ENCODE measurements around the gene MYO10.

DNA sequence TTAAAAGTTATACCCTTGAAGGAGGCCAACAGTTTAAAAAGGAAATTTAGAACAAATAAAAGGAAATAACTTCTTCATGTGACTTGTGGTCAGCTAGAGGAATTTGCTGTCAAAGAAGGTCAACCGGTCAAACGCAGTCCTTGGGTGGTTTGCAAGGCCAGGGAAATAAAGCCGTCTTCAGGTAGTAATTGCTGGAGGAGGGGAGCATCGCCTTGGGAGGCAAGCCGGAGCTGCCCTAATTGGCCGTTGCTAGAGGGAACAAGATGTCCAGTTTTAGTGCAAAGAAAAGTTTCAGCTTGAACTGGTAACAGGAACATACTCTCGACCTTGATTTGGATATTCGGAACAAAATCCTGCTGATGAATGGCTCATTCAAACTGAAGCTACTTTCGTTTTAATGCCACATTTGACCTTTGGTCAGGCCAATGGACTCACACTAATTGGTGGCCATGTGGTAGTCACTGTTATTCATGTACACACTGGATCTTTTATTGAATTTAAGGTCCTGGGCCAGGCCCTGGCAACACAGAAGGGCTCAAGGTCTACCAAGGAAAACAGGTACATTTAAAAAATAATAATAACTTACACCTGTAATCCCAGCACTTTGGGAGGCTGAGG lies 47.0 kb upstream of the MYO10 start:
- no peak for TF ChIP-seq CTCF (IDR thresholded peaks at IDR 0.05; ENCODE audit: low read depth, low read length)
- no peak for TF ChIP-seq EZH2phosphoT487 (IDR thresholded peaks at IDR 0.05; ENCODE audit: low read depth)

All from OCI-LY3 (cell line).